ENCODE results near the gene TNIP1.

TNIP1 gene

GRCh38 chr5:151060742-151061141 lies 20.1 kb downstream of the TNIP1 start:
- Histone ChIP-seq H3K4me1 (ENCODE audit: control insufficient read depth, insufficient read depth, low read length) (no peaks in the 10 kb centered on the region), H3K4me3 (ENCODE audit: low read depth, low read length) (no peak overlapping the region), H3K27me3 (ENCODE audit: control insufficient read depth, insufficient read depth, low read length) (no peaks in the 10 kb centered on the region), H3K9me3 (ENCODE audit: control insufficient read depth, insufficient read depth, low read length) (no peaks in the 10 kb centered on the region), H3K36me3 (ENCODE audit: control insufficient read depth, insufficient read depth, low read length) (no peaks in the 10 kb centered on the region), H3K9ac (ENCODE audit: low read depth, low read length) (no peak overlapping the region)

GRCh38 chr5:151058891-151059489 lies 21.8 kb downstream of the TNIP1 start:
- no peaks in the 10 kb centered on the region for H3K27me3 ChIP-seq (ENCODE audit: control insufficient read depth, insufficient read depth, low read length)
- H3K9me3 ChIP-seq (ENCODE audit: control insufficient read depth, insufficient read depth, low read length): no peaks in the 10 kb centered on the region
- H3K4me1 ChIP-seq (ENCODE audit: control insufficient read depth, insufficient read depth, low read length): no peaks in the 10 kb centered on the region
- no peak overlapping the region for H3K9ac ChIP-seq (ENCODE audit: low read depth, low read length)
- H3K36me3 ChIP-seq (ENCODE audit: control insufficient read depth, insufficient read depth, low read length): peaks cover 4% of the 10 kb centered on the region
- no peak overlapping the region for H3K4me3 ChIP-seq (ENCODE audit: low read depth, low read length)

- no peaks in the 10 kb centered on the region for H3K4me1 ChIP-seq (ENCODE audit: control insufficient read depth, insufficient read depth, low read length)
- no peaks in the 10 kb centered on the region for H3K9me3 ChIP-seq (ENCODE audit: control insufficient read depth, insufficient read depth, low read length)
- no peak overlapping the region for H3K9ac ChIP-seq (ENCODE audit: low read depth, low read length)
- no peaks in the 10 kb centered on the region for H3K27me3 ChIP-seq (ENCODE audit: control insufficient read depth, insufficient read depth, low read length)
- H3K36me3 ChIP-seq (ENCODE audit: control insufficient read depth, insufficient read depth, low read length): peaks cover 4% of the 10 kb centered on the region
- no peak overlapping the region for H3K4me3 ChIP-seq (ENCODE audit: low read depth, low read length)
Measured at GRCh38 chr5:151058301-151058700, 22.5 kb downstream of the TNIP1 start.

GRCh38 chr5:151056379-151057325 lies 24.2 kb downstream of the TNIP1 start:
- H3K27me3 ChIP-seq (ENCODE audit: control insufficient read depth, insufficient read depth, low read length): no peaks in the 10 kb centered on the region
- H3K4me3 ChIP-seq (ENCODE audit: low read depth, low read length): no peak overlapping the region
- H3K36me3 ChIP-seq (ENCODE audit: control insufficient read depth, insufficient read depth, low read length): peaks cover 4% of the 10 kb centered on the region
- no peaks in the 10 kb centered on the region for H3K9me3 ChIP-seq (ENCODE audit: control insufficient read depth, insufficient read depth, low read length)
- no peak overlapping the region for H3K9ac ChIP-seq (ENCODE audit: low read depth, low read length)
- no peaks in the 10 kb centered on the region for H3K4me1 ChIP-seq (ENCODE audit: control insufficient read depth, insufficient read depth, low read length)

- no peak overlapping the region for H3K4me3 ChIP-seq (ENCODE audit: low read depth, low read length)
- H3K36me3 ChIP-seq (ENCODE audit: control insufficient read depth, insufficient read depth, low read length): peaks cover 4% of the 10 kb centered on the region
- H3K9me3 ChIP-seq (ENCODE audit: control insufficient read depth, insufficient read depth, low read length): no peaks in the 10 kb centered on the region
- no peaks in the 10 kb centered on the region for H3K4me1 ChIP-seq (ENCODE audit: control insufficient read depth, insufficient read depth, low read length)
- H3K9ac ChIP-seq (ENCODE audit: low read depth, low read length): no peak overlapping the region
- H3K27me3 ChIP-seq (ENCODE audit: control insufficient read depth, insufficient read depth, low read length): no peaks in the 10 kb centered on the region
Measured at GRCh38 chr5:151055336-151055735, 25.5 kb downstream of the TNIP1 start.

- Histone ChIP-seq H3K9ac (ENCODE audit: low read depth, low read length) (no peak overlapping the region), H3K9me3 (ENCODE audit: control insufficient read depth, insufficient read depth, low read length) (no peaks in the 10 kb centered on the region), H3K36me3 (ENCODE audit: control insufficient read depth, insufficient read depth, low read length) (peaks cover 4% of the 10 kb centered on the region), H3K4me1 (ENCODE audit: control insufficient read depth, insufficient read depth, low read length) (no peaks in the 10 kb centered on the region), H3K27me3 (ENCODE audit: control insufficient read depth, insufficient read depth, low read length) (no peaks in the 10 kb centered on the region), H3K4me3 (ENCODE audit: low read depth, low read length) (no peak overlapping the region)
Measured at GRCh38 chr5:151054709-151055108, 26.1 kb downstream of the TNIP1 start.

GRCh38 chr5:151053796-151054462 lies 26.9 kb downstream of the TNIP1 start:
- H3K9ac ChIP-seq (ENCODE audit: low read depth, low read length): no peak overlapping the region
- H3K27me3 ChIP-seq (ENCODE audit: control insufficient read depth, insufficient read depth, low read length): no peaks in the 10 kb centered on the region
- peaks cover 4% of the 10 kb centered on the region for H3K36me3 ChIP-seq (ENCODE audit: control insufficient read depth, insufficient read depth, low read length)
- no peaks in the 10 kb centered on the region for H3K9me3 ChIP-seq (ENCODE audit: control insufficient read depth, insufficient read depth, low read length)
- H3K4me3 ChIP-seq (ENCODE audit: low read depth, low read length): no peak overlapping the region
- no peaks in the 10 kb centered on the region for H3K4me1 ChIP-seq (ENCODE audit: control insufficient read depth, insufficient read depth, low read length)

- Histone ChIP-seq H3K9me3 (ENCODE audit: control insufficient read depth, insufficient read depth, low read length) (no peaks in the 10 kb centered on the region), H3K27me3 (ENCODE audit: control insufficient read depth, insufficient read depth, low read length) (no peaks in the 10 kb centered on the region), H3K36me3 (ENCODE audit: control insufficient read depth, insufficient read depth, low read length) (peaks cover 4% of the 10 kb centered on the region), H3K4me3 (ENCODE audit: low read depth, low read length) (no peak overlapping the region), H3K4me1 (ENCODE audit: control insufficient read depth, insufficient read depth, low read length) (no peaks in the 10 kb centered on the region), H3K9ac (ENCODE audit: low read depth, low read length) (no peak overlapping the region)
Measured at GRCh38 chr5:151052836-151053235, 28.0 kb downstream of the TNIP1 start.

GRCh38 chr5:151051931-151052608 lies 28.8 kb downstream of the TNIP1 start:
- Histone ChIP-seq H3K9me3 (ENCODE audit: control insufficient read depth, insufficient read depth, low read length) (no peaks in the 10 kb centered on the region), H3K4me3 (ENCODE audit: low read depth, low read length) (no peak overlapping the region), H3K4me1 (ENCODE audit: control insufficient read depth, insufficient read depth, low read length) (no peaks in the 10 kb centered on the region), H3K9ac (ENCODE audit: low read depth, low read length) (no peak overlapping the region), H3K27me3 (ENCODE audit: control insufficient read depth, insufficient read depth, low read length) (no peaks in the 10 kb centered on the region), H3K36me3 (ENCODE audit: control insufficient read depth, insufficient read depth, low read length) (peaks cover 4% of the 10 kb centered on the region)

- Histone ChIP-seq H3K4me1 (ENCODE audit: control insufficient read depth, insufficient read depth, low read length) (no peaks in the 10 kb centered on the region), H3K9ac (ENCODE audit: low read depth, low read length) (no peak overlapping the region), H3K4me3 (ENCODE audit: low read depth, low read length) (no peak overlapping the region), H3K9me3 (ENCODE audit: control insufficient read depth, insufficient read depth, low read length) (no peaks in the 10 kb centered on the region), H3K36me3 (ENCODE audit: control insufficient read depth, insufficient read depth, low read length) (peaks cover 4% of the 10 kb centered on the region), H3K27me3 (ENCODE audit: control insufficient read depth, insufficient read depth, low read length) (no peaks in the 10 kb centered on the region)
Measured at GRCh38 chr5:151051066-151051930, 29.5 kb downstream of the TNIP1 start.

GRCh38 chr5:151048526-151048925 lies 32.3 kb downstream of the TNIP1 start:
- Histone ChIP-seq H3K4me3 (ENCODE audit: low read depth, low read length) (no peak overlapping the region), H3K4me1 (ENCODE audit: control insufficient read depth, insufficient read depth, low read length) (no peaks in the 10 kb centered on the region), H3K27me3 (ENCODE audit: control insufficient read depth, insufficient read depth, low read length) (no peaks in the 10 kb centered on the region), H3K36me3 (ENCODE audit: control insufficient read depth, insufficient read depth, low read length) (no peaks in the 10 kb centered on the region), H3K9ac (ENCODE audit: low read depth, low read length) (no peak overlapping the region), H3K9me3 (ENCODE audit: control insufficient read depth, insufficient read depth, low read length) (no peaks in the 10 kb centered on the region)

Data from iPS-15b (cell line).